Activated naive CD4-positive, alpha-beta T cell treated with anti-CD3 and anti-CD28 coated beads for 36 hours (primary cell): Measurements from ENCODE around the gene TNFRSF4. TPM values are rescaled to one million over a fixed set of nuclear protein-coding genes. Genes with fewer than 3 reads are reported as not detected.

Experiments
- CTCF ChIA-PET: fragments of 350-600 bp; sonication (Branson Sonifier 250); formaldehyde crosslinking; loops from one replicate; lab custom pipeline; 2021; ENCODE audit warnings: antibody characterized with exemption; lab: Charles Lee
- DNase-seq: peaks from one replicate; pipeline ENCODE4 v3.0.0-alpha.2; 2020
- H3K27ac Mint-ChIP-seq: one replicate; pipeline ENCODE4 v1.8.0; 2021; ENCODE audit warnings: mild to moderate bottlenecking, mixed read lengths
- H3K27me3 Mint-ChIP-seq: one replicate; pipeline ENCODE4 v1.8.0; 2021; ENCODE audit warnings: low read depth, mixed read lengths
- H3K36me3 Mint-ChIP-seq: one replicate; pipeline ENCODE4 v1.8.0; 2021; ENCODE audit warnings: low read depth, mixed read lengths
- H3K4me1 Mint-ChIP-seq: one replicate; pipeline ENCODE4 v1.8.0; 2021; ENCODE audit warnings: low read depth, mixed read lengths
- H3K4me3 Mint-ChIP-seq: one replicate; pipeline ENCODE4 v1.8.0; 2021; ENCODE audit warnings: mild to moderate bottlenecking, moderate library complexity, mixed read lengths
- H3K9me3 Mint-ChIP-seq: one replicate; pipeline ENCODE4 v1.8.0; 2021; ENCODE audit warnings: mixed read lengths
- intact Hi-C: fragments of 100-400 bp; cut with micrococcal nuclease; formaldehyde crosslinking; loops from one replicate; pipeline ENCODE4 v1.15.1; 2023
- total RNA-seq, 2 experiments: library from RNA; stranded (reverse); gene quantifications; one replicate each; pipeline ENCODE4 v1.2.3, GENCODE V29; 2021

Gene TNFRSF4
- total RNA-seq, 2 experiments from 2014 or later, result 107 to 110 TPM

DNA sequence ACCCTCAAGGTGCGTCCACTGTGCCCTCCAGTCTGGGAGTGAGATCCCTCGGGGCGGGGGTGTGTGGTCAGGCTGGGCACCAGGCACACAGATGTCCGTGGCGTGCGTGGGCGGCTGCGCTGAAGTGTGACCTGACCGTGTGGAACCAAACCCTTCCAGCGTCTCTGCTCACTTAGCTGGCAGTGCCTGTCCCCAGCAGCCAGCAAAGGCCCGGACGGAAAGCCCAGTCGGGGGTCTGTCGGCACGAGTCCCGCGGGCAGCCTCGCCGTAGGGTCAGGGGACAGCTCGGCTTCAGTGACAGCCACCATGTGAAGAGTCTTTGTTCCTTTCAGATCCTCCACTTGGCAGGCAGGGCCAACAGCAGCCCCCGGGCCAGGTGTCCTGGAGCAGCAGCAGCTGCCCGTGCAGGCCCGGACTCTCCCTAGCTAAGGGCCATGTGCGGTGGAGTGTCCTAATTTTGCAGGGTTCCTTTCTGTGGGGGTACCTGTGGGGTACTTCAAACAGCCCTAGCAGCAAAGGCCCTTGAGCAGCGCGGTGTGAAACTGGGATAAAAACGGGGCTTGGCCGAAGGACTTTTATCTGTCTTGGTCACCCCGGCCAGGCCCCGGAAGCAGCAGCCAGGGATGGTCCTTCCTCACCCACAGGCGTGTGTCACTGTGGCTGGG, 28.7 kb downstream of the TNFRSF4 start:
- no peak overlapping the region for H3K27ac Mint-ChIP-seq
- no peaks in the 10 kb centered on the region for H3K36me3 Mint-ChIP-seq
- H3K4me3 Mint-ChIP-seq, result no peak overlapping the region
- H3K27me3 Mint-ChIP-seq, result peaks cover 4% of the 10 kb centered on the region
- CTCF ChIA-PET, result no interaction called here
- intact Hi-C loops, result no loop called here
- no peaks in the 10 kb centered on the region for H3K4me1 Mint-ChIP-seq
- DNase-seq, result no peak
- H3K9me3 Mint-ChIP-seq, result no peaks in the 10 kb centered on the region

DNA sequence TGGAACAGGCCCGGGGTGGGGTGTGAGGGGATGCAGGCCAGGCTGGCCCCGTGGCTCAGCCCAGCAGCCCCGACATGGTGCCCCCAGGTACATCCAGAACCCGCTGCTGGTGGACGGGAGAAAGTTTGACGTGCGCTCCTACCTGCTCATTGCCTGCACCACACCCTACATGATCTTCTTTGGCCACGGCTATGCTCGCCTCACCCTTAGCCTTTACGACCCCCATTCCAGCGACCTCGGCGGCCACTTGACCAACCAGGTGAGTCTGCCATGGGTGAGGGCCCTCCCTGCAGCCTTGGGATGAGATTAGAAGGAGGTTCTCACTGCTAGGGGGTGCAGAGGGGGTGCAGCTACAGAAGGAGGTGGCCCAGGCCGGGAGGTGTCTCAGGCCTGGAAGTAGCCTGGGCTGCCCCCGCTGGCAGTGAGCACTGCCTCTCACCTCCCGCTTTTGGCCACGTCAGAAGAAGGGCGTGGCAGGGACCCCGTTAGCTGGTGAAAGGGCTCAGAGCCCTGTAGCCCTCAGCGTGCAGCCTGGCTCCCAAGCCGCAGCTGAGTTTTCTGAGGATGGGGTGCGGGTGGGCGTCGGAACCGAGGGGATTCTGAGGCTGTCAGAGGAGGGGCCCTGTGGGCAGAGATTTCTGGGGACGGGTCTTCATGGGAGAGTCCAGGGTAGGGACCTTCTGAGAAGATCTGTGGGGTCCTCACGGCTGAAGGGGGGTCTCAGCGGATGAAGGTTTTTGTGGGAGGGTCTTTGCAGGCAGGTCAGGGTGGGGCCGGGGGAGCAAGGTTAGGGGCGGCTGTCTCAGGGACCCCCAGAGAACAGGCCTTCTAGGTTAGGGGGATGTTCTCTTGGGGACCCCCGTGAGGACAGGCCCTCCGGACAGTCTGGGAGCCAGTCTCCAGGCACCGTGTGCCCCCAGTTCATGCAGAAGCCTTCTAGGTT, 29.8 kb downstream of the TNFRSF4 start:
- Mint-ChIP-seq H3K27ac (no peak overlapping the region), H3K4me3 (no peak overlapping the region), H3K36me3 (no peaks in the 10 kb centered on the region), H3K27me3 (peaks cover 4% of the 10 kb centered on the region), H3K4me1 (no peaks in the 10 kb centered on the region), H3K9me3 (no peaks in the 10 kb centered on the region)
- intact Hi-C loops, result no loop called here
- DNase-seq, result no peak
- CTCF ChIA-PET, result no interaction called here

DNA sequence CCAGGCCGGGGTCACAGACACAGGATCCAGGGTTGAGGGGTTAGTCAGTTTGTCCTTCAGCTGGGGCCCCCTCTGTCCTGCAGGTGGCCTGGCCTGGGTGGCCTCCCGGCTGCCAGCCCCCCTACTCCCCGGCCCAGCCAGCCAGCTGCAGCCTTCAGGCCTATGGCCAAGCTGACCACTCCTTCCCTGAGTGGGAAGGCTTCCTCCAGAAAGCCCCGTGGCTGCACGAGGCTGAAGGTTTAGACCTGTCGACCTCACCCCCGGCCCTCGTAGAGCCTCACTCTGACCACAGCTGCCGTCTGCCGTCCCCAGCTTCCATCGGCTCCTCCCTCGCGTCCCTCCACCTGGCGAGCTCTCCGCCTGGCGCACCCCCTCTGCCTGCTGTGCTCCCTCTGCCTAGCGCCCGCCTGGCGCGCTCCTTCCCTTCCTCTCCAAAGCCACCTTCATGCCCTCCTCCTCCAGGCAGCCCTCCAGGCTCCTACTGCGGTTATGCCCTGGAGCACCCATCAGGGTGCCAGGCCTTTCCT, 30.7 kb downstream of the TNFRSF4 start:
- CTCF ChIA-PET, result no interaction called here
- Mint-ChIP-seq H3K9me3 (no peaks in the 10 kb centered on the region), H3K4me3 (no peak overlapping the region), H3K4me1 (no peaks in the 10 kb centered on the region), H3K36me3 (no peaks in the 10 kb centered on the region), H3K27me3 (peaks cover 4% of the 10 kb centered on the region), H3K27ac (no peak overlapping the region)
- intact Hi-C loops, result no loop called here
- DNase-seq, result no peak

DNA sequence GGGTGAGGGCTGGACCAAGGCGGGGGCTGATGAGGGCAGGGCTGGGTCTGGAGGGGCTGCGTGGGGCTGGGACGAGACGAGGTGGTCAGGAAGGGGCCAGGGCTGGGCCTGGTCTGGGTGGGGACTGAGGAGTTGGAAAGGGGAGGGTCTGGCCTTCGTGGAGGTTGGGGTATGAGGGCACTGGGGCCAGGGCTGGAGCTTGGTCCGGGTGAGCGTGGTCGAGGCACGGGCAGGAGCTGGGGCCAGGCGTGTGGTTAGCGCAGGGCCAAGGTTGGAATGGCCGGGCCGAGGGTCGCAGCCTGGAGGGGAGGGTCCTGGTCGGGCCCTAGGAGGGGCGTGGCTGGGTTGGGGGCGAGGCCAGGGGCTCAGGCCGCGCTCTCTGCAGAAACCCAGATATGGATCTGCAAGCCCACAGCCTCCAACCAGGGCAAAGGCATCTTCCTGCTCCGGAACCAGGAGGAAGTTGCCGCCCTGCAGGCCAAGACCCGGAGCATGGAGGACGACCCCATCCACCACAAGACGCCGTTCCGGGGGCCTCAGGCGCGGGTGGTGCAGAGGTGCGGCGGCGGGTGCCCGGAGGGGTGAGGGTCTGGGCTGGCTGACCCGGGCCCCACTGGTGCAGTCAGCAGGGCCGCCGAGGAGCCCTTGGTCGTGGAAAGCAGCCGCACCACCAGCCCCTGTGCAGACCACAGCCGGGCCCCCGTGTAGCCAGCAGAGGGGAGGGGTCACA, 31.3 kb downstream of the TNFRSF4 start:
- no peaks in the 10 kb centered on the region for H3K4me1 Mint-ChIP-seq
- H3K36me3 Mint-ChIP-seq, result no peaks in the 10 kb centered on the region
- no peak overlapping the region for H3K4me3 Mint-ChIP-seq
- no peak for DNase-seq
- H3K27me3 Mint-ChIP-seq, result peaks cover 4% of the 10 kb centered on the region
- H3K27ac Mint-ChIP-seq, result no peak overlapping the region
- H3K9me3 Mint-ChIP-seq, result no peaks in the 10 kb centered on the region
- CTCF ChIA-PET, result interaction anchor here (0.6 kb wide), 1 partner anchor 277 kb away, joined by 5 read pairs; no protein-coding TSS in a partner anchor
- intact Hi-C loops, result no loop called here

- Mint-ChIP-seq H3K4me3 (no peak overlapping the region), H3K36me3 (no peaks in the 10 kb centered on the region), H3K27me3 (peaks cover 4% of the 10 kb centered on the region), H3K4me1 (no peaks in the 10 kb centered on the region), H3K27ac (no peak overlapping the region), H3K9me3 (no peaks in the 10 kb centered on the region)
- CTCF ChIA-PET, result interaction anchor here (0.6 kb wide), 1 partner anchor 278 kb away, joined by 5 read pairs; no protein-coding TSS in a partner anchor
- intact Hi-C loops, result no loop called here
- DNase-seq, result no peak
Measured at GRCh38 chr1:1181938-1182410, 32.0 kb downstream of the TNFRSF4 start.

DNA sequence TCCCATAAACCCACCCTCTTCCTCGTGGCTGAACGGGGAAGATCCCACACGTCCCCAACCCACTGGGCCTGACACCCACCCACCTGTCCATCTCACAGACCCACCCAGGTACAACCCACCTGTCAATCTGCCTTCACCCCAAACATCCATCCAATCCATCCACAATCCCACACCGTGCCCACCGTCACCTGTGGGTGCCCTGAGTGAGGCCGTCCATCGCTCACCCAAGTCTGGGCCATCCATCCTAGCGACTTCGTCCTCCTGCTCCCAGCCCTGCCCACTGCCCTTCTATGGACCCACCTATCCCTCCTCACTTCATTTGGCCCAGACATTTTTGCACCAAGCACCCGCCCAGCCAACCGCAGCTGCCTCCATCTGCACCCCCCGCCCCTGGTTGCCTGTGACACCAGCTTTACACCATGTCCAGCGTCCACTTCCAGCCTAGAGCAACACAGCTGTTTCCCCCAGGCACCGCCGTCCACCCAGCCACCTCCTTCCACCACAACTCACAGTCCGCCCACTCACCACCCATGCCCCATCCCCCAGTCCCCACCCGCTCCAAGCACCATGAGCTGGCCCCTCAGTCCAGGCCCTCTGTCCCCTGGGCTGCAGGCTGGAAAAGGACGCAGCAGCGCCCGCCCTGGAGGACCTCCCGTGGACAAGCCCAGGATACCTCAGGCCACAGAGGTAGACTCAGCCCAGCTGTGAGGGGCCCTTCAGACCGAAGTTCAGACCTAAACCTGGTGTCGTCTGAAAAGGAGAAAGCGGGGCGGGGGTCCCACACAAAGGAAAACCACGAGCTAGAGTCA, 32.6 kb downstream of the TNFRSF4 start:
- intact Hi-C loops, result no loop called here

GRCh38 chr1:1179983-1180861, 33.7 kb downstream of the TNFRSF4 start:
- Mint-ChIP-seq H3K4me3 (no peak overlapping the region), H3K27me3 (peaks cover 4% of the 10 kb centered on the region), H3K27ac (no peak overlapping the region), H3K36me3 (no peaks in the 10 kb centered on the region), H3K4me1 (no peaks in the 10 kb centered on the region), H3K9me3 (no peaks in the 10 kb centered on the region)
- intact Hi-C loops, result no loop called here
- CTCF ChIA-PET, result interaction anchor here (0.7 kb wide), 1 partner anchor 51 kb away, joined by 3 read pairs; no protein-coding TSS in a partner anchor
- DNase-seq, result no peak

More for the DNA sequence above, 32.6 kb downstream of the TNFRSF4 start:
- Mint-ChIP-seq H3K36me3 (no peaks in the 10 kb centered on the region), H3K4me3 (no peak overlapping the region), H3K9me3 (no peaks in the 10 kb centered on the region), H3K4me1 (no peaks in the 10 kb centered on the region), H3K27ac (no peak overlapping the region), H3K27me3 (peaks cover 4% of the 10 kb centered on the region)
- CTCF ChIA-PET, result no interaction called here
- no peak for DNase-seq

DNA sequence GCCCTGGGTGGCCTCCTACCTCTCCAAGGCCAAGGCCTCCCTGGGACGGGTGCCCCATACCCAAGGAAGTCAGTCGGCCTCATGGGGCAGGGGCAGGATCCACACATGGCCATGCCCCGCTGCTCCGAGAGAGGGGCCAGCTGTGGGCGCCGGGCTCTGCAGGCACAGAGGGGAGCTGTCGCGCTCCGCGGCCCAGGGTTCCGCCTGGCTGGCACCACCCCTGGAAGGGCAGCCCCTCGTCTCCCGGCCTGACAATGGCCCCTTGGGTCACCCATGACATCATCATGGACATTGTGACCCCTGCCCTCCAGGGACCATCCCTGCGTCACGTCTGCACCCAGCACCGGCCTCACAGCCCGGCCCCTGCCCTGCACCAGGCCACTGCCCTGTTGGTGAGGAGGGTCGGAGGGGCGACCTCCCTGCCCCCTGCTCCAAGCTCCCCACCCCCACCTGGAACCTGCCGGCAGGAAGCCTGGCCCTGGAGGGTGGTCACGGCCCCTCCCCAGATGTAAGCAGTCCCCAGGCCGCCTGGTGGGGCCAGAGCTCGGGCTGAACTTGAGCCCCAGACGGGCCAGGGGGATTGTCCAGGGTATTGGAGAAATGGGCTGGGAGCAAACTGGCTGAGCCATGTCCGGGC, 34.5 kb downstream of the TNFRSF4 start:
- CTCF ChIA-PET, result interaction anchor here (0.6 kb wide), 1 partner anchor 284 kb away, joined by 4 read pairs; no protein-coding TSS in a partner anchor
- peaks cover under 1% of the 10 kb centered on the region for H3K4me1 Mint-ChIP-seq
- DNase-seq, result no peak
- H3K27ac Mint-ChIP-seq, result no peak overlapping the region
- peaks cover 4% of the 10 kb centered on the region for H3K27me3 Mint-ChIP-seq
- H3K4me3 Mint-ChIP-seq, result no peak overlapping the region
- intact Hi-C loops, result no loop called here
- no peaks in the 10 kb centered on the region for H3K36me3 Mint-ChIP-seq
- H3K9me3 Mint-ChIP-seq, result no peaks in the 10 kb centered on the region

- CTCF ChIA-PET, result interaction anchor here (0.6 kb wide), 1 partner anchor 285 kb away, joined by 4 read pairs; no protein-coding TSS in a partner anchor
- no peaks in the 10 kb centered on the region for H3K36me3 Mint-ChIP-seq
- H3K27me3 Mint-ChIP-seq, result peaks cover 4% of the 10 kb centered on the region
- DNase-seq, result no peak
- H3K4me1 Mint-ChIP-seq, result peaks cover 3% of the 10 kb centered on the region
- H3K9me3 Mint-ChIP-seq, result no peaks in the 10 kb centered on the region
- intact Hi-C loops, result no loop called here
- no peak overlapping the region for H3K4me3 Mint-ChIP-seq
- H3K27ac Mint-ChIP-seq, result no peak overlapping the region
Measured at GRCh38 chr1:1178794-1179331, 35.1 kb downstream of the TNFRSF4 start.

DNA sequence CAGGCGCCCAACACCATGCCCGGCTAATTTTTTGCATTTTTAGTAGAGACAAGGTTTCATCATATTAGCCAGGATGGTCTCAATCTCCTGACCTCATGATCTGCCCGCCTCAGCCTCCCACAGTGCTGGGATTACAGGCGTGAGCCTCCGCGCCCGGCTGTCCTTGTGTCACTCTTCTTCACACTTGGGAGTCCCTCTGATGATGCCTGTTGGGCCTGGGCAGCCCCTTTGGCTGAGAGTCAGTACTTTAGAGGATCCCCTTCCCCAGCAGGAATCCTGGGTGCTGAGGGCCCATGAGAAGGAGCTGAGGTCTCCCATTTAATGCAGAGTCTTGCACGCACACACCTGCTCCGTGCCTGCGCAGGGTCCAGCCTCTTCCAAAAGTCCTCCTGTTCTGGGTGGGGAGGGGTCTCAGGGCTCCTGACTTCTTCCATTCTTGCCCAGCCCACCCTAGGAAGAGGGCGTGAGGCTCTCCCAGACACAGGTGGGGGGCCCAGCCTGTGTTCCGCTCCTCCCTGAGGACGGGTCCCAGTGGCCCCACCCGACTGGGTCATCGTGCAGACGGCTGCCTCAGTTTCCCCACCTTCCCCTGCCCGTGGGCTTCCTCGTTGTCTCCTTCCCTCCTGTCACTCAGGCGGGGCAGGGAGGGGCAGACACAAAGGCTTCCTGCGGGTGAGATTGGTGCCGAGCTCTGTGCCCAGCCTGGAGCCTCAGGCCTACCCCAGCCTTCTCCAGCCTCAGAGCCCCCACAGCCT, 36.3 kb downstream of the TNFRSF4 start:
- peaks cover 7% of the 10 kb centered on the region for H3K4me1 Mint-ChIP-seq
- peaks cover 6% of the 10 kb centered on the region for H3K27me3 Mint-ChIP-seq
- H3K27ac Mint-ChIP-seq, result no peak overlapping the region
- no peak for DNase-seq
- no peak overlapping the region for H3K4me3 Mint-ChIP-seq
- intact Hi-C loops, result no loop called here
- no peaks in the 10 kb centered on the region for H3K9me3 Mint-ChIP-seq
- H3K36me3 Mint-ChIP-seq, result no peaks in the 10 kb centered on the region
- CTCF ChIA-PET, result no interaction called here
